Measurements from ENCODE around the gene GPC6.

DNA sequence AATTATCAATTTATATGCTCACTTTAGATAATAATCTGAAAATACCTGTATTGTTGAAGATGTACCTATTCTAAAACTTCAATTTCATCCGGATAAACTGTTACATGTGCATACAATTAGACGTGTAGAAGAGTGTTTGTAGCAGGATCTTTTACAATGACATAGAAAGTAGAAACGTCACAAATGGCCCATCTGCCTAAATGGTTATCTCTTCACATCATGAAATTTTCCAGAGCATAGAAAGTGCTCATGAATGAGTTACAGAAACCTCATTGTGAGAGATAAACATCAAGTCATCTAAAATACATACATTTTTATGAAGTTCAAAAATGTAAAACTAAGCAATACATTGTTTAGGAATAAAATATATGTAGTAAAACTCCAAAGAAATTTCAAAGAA lies 607.4 kb downstream of the GPC6 start:
- TF ChIP-seq, protein P1, sequence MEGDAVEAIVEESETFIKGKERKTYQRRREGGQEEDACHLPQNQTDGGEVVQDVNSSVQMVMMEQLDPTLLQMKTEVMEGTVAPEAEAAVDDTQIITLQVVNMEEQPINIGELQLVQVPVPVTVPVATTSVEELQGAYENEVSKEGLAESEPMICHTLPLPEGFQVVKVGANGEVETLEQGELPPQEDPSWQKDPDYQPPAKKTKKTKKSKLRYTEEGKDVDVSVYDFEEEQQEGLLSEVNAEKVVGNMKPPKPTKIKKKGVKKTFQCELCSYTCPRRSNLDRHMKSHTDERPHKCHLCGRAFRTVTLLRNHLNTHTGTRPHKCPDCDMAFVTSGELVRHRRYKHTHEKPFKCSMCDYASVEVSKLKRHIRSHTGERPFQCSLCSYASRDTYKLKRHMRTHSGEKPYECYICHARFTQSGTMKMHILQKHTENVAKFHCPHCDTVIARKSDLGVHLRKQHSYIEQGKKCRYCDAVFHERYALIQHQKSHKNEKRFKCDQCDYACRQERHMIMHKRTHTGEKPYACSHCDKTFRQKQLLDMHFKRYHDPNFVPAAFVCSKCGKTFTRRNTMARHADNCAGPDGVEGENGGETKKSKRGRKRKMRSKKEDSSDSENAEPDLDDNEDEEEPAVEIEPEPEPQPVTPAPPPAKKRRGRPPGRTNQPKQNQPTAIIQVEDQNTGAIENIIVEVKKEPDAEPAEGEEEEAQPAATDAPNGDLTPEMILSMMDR (IDR thresholded peaks at IDR 0.05; ENCODE audit: poor library complexity): no peak
- no peak for TF ChIP-seq EZH2phosphoT487 (IDR thresholded peaks at IDR 0.05; ENCODE audit: low read depth, severe bottlenecking, unreplicated experiment)
